ENCODE data around the gene DIP2A.

GRCh38 chr21:46429754-46430681 lies 28.7 kb upstream of the DIP2A start:
- TF ChIP-seq, protein P1, sequence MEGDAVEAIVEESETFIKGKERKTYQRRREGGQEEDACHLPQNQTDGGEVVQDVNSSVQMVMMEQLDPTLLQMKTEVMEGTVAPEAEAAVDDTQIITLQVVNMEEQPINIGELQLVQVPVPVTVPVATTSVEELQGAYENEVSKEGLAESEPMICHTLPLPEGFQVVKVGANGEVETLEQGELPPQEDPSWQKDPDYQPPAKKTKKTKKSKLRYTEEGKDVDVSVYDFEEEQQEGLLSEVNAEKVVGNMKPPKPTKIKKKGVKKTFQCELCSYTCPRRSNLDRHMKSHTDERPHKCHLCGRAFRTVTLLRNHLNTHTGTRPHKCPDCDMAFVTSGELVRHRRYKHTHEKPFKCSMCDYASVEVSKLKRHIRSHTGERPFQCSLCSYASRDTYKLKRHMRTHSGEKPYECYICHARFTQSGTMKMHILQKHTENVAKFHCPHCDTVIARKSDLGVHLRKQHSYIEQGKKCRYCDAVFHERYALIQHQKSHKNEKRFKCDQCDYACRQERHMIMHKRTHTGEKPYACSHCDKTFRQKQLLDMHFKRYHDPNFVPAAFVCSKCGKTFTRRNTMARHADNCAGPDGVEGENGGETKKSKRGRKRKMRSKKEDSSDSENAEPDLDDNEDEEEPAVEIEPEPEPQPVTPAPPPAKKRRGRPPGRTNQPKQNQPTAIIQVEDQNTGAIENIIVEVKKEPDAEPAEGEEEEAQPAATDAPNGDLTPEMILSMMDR (IDR thresholded peaks at IDR 0.05; ENCODE audit: poor library complexity, severe bottlenecking): no peak
- no peak for TF ChIP-seq POLR2AphosphoS5 (IDR thresholded peaks at IDR 0.05)
- TF ChIP-seq REST (IDR thresholded peaks at IDR 0.05; ENCODE audit: borderline replicate concordance): no peak
- TF ChIP-seq EZH2 (IDR thresholded peaks at IDR 0.05; ENCODE audit: borderline replicate concordance, insufficient read depth, low read length, poor library complexity, severe bottlenecking): no peak
- no peak for TF ChIP-seq EP300 (conservative IDR thresholded peaks at IDR 0.05; ENCODE audit: poor library complexity, severe bottlenecking)
- TF ChIP-seq RAD21 (conservative IDR thresholded peaks at IDR 0.05): no peak
- no peak for TF ChIP-seq SMC3 (conservative IDR thresholded peaks at IDR 0.05; ENCODE audit: poor library complexity)
